GM19395 (cell line): ENCODE measurements around the gene ALOXE3.
"Not testable (repeated sequence)": the region's sequence is repeated elsewhere in the genome, so short reads cannot be mapped to it uniquely, and the experiment has no call there.

Source experiments
- ATAC-seq: cut with Tn5 transposase; IDR thresholded peaks from one replicate; pipeline ENCODE4 v1.9.1; 2021; ENCODE audit warnings: mild to moderate bottlenecking, moderate library complexity; ENCODE audit not compliant: unreplicated experiment

The ALOXE3 gene

GRCh38 chr17:8100763-8101162 is 17.6 kb downstream of the ALOXE3 start:
- no peak for ATAC-seq

- ATAC-seq: no peak
Measured at GRCh38 chr17:8100111-8100510, 18.2 kb downstream of the ALOXE3 start.

GRCh38 chr17:8096541-8096940 is 21.8 kb downstream of the ALOXE3 start:
- ATAC-seq: no peak

- no peak for ATAC-seq
Measured at GRCh38 chr17:8095361-8095760, 23.0 kb downstream of the ALOXE3 start.

GRCh38 chr17:8091033-8091687 is 27.2 kb downstream of the ALOXE3 start:
- ATAC-seq: no peak

- ATAC-seq: no peak
Measured at GRCh38 chr17:8089728-8090127, 28.6 kb downstream of the ALOXE3 start.

GRCh38 chr17:8087952-8088230 is 30.4 kb downstream of the ALOXE3 start:
- no peak for ATAC-seq

- no peak for ATAC-seq
Measured at GRCh38 chr17:8087075-8087951, 31.0 kb downstream of the ALOXE3 start, which contains the start of gene ALOX12B. ALOX12B (minus strand) TSS chr17:8087716; CDS start chr17:8087442, 274 bp downstream.

- no peak for ATAC-seq
Measured at GRCh38 chr17:8084250-8084649, 34.1 kb downstream of the ALOXE3 start.

- no peak for ATAC-seq
Measured at GRCh38 chr17:8082292-8082691, 36.0 kb downstream of the ALOXE3 start.

- no peak for ATAC-seq
Measured at GRCh38 chr17:8081876-8082275, 36.4 kb downstream of the ALOXE3 start.

GRCh38 chr17:8080799-8081219 is 37.5 kb downstream of the ALOXE3 start:
- ATAC-seq: no peak

GRCh38 chr17:8080208-8080798 is 38.0 kb downstream of the ALOXE3 start:
- no peak for ATAC-seq

- no peak for ATAC-seq
Measured at GRCh38 chr17:8079291-8080207, 38.8 kb downstream of the ALOXE3 start.

GRCh38 chr17:8077939-8078338 is 40.4 kb downstream of the ALOXE3 start:
- not testable (repeated sequence) for ATAC-seq

GRCh38 chr17:8076502-8077266 is 41.6 kb downstream of the ALOXE3 start:
- ATAC-seq: no peak

GRCh38 chr17:8075574-8076342 is 42.6 kb downstream of the ALOXE3 start:
- ATAC-seq: no peak

- no peak for ATAC-seq
Measured at GRCh38 chr17:8075081-8075480, 43.2 kb downstream of the ALOXE3 start.

GRCh38 chr17:8074554-8074953 is 43.8 kb downstream of the ALOXE3 start:
- ATAC-seq: no peak
